ENCODE measurements around the gene TMEM42. TPM values are rescaled to one million over a fixed set of nuclear protein-coding genes. Genes with fewer than 3 reads are reported as not detected.

Gene TMEM42
- total RNA-seq, 2 donors from 2014 or later = 19.1 to 27.1 TPM

- Histone ChIP-seq H3K9me3 (no peaks in the 10 kb centered on the region), H3K36me3 (no peaks in the 10 kb centered on the region), H3K4me3 (no peak overlapping the region), H3K27ac (no peak overlapping the region), H3K27me3 (replicated peaks; ENCODE audit: insufficient read depth) (no peaks in the 10 kb centered on the region), H3K4me1 (replicated peaks) (no peaks in the 10 kb centered on the region)
- no peak for DNase-seq (ENCODE audit: low spot score)
- intact Hi-C loops (cut with DNase I) = no loop called here
- TF ChIP-seq CTCF (IDR thresholded peaks at IDR 0.05) (no peak), POLR2AphosphoS5 (IDR thresholded peaks at IDR 0.05) (no peak), POLR2A (IDR thresholded peaks at IDR 0.05) (no peak)
- WGBS = 69% methylated on average over 2 of the region's 2 CpGs
Observed at GRCh38 chr3:44896440-44896839, 34.7 kb downstream of the TMEM42 start.

- intact Hi-C loops (cut with DNase I) = no loop called here
- no peak for DNase-seq (ENCODE audit: low spot score)
- 53% methylated on average over 13 of the region's 13 CpGs for WGBS
Observed at GRCh38 chr3:44899683-44900367, 38.1 kb downstream of the TMEM42 start.

GRCh38 chr3:44902628-44903027 lies 40.9 kb downstream of the TMEM42 start:
- DNase-seq (ENCODE audit: low spot score) = no peak
- intact Hi-C loops (cut with DNase I) = no loop called here
- no peak overlapping the region for H3K4me3 ChIP-seq
- no peaks in the 10 kb centered on the region for H3K27me3 ChIP-seq (replicated peaks; ENCODE audit: insufficient read depth)
- no peaks in the 10 kb centered on the region for H3K36me3 ChIP-seq
- no peaks in the 10 kb centered on the region for H3K4me1 ChIP-seq (replicated peaks)
- no peak overlapping the region for H3K27ac ChIP-seq
- no peaks in the 10 kb centered on the region for H3K9me3 ChIP-seq
- TF ChIP-seq POLR2A (IDR thresholded peaks at IDR 0.05) (no peak), POLR2AphosphoS5 (IDR thresholded peaks at IDR 0.05) (no peak), CTCF (IDR thresholded peaks at IDR 0.05) (no peak)
- WGBS = 67% methylated on average over 4 of the region's 4 CpGs

More at GRCh38 chr3:44899683-44900367, 38.1 kb downstream of the TMEM42 start:
- Histone ChIP-seq H3K4me3 (no peak overlapping the region), H3K27me3 (replicated peaks; ENCODE audit: insufficient read depth) (no peaks in the 10 kb centered on the region), H3K27ac (no peak overlapping the region), H3K9me3 (no peaks in the 10 kb centered on the region), H3K4me1 (replicated peaks) (no peaks in the 10 kb centered on the region), H3K36me3 (no peaks in the 10 kb centered on the region)
- TF ChIP-seq POLR2AphosphoS5 (IDR thresholded peaks at IDR 0.05) = no peak
- no peak for TF ChIP-seq CTCF (IDR thresholded peaks at IDR 0.05)
- TF ChIP-seq POLR2A (IDR thresholded peaks at IDR 0.05) = no peak

DNA sequence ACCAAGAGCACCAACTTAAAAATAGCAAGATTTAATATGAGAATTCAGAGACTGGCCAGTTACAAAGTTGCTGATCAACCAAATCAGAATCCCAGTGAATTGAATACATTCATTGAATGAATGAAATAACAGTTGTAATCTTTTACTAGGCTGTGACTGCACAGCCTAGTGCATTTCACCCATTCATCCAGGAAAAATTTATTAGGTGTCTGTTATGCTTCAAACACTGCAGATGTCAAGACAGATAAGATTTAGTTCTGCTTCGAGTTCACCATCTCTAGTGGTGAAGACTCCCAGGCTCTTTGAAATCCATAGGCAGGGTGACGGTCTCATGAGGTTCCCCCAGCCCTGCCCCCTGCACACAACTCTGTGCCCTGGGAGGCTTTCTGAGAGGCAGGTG lies 41.6 kb downstream of the TMEM42 start:
- TF ChIP-seq CTCF (IDR thresholded peaks at IDR 0.05) (no peak), POLR2A (IDR thresholded peaks at IDR 0.05) (no peak), POLR2AphosphoS5 (IDR thresholded peaks at IDR 0.05) (no peak)
- intact Hi-C loops (cut with DNase I) = no loop called here
- Histone ChIP-seq H3K36me3 (no peaks in the 10 kb centered on the region), H3K4me3 (no peak overlapping the region), H3K9me3 (no peaks in the 10 kb centered on the region), H3K27me3 (replicated peaks; ENCODE audit: insufficient read depth) (no peaks in the 10 kb centered on the region), H3K27ac (no peak overlapping the region), H3K4me1 (replicated peaks) (no peaks in the 10 kb centered on the region)
- DNase-seq (ENCODE audit: low spot score) = no peak
- 17% methylated on average over 2 of the region's 2 CpGs for WGBS

DNA sequence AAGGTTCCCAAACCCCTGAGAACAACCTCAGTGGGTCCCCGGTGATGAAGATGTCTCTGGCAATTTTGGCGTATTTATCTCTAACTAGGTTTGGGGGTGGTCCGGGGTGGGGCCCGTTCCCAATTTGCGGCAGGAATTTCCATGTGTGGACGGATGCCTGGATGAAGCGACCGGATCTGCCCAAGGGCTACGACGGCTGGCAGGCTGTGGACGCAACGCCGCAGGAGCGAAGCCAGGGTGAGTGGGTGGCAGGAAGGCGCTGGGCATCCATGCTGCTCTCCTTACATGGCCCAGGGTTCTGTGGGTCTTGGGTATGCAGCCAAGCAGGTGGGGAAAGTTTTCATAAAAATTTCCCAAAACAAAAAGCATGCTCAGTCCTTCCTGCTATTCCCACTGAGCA lies 42.0 kb downstream of the TMEM42 start:
- WGBS = 83% methylated on average over 15 of the region's 15 CpGs
- intact Hi-C loops (cut with DNase I) = no loop called here
- Histone ChIP-seq H3K27ac (no peak overlapping the region), H3K27me3 (replicated peaks; ENCODE audit: insufficient read depth) (no peaks in the 10 kb centered on the region), H3K36me3 (no peaks in the 10 kb centered on the region), H3K4me1 (replicated peaks) (no peaks in the 10 kb centered on the region), H3K4me3 (no peak overlapping the region), H3K9me3 (no peaks in the 10 kb centered on the region)
- no peak for DNase-seq (ENCODE audit: low spot score)
- TF ChIP-seq CTCF (IDR thresholded peaks at IDR 0.05) = no peak
- TF ChIP-seq POLR2AphosphoS5 (IDR thresholded peaks at IDR 0.05) = no peak
- no peak for TF ChIP-seq POLR2A (IDR thresholded peaks at IDR 0.05)
